Suprapubic skin (tissue), 4 donors: Measurements from ENCODE around the gene PDPN. TPM values are rescaled to one million over a fixed set of nuclear protein-coding genes. Genes with fewer than 3 reads are reported as not detected.
A peak's percentile ranks its signal among the peaks of the same experiment; 100 is the strongest.

Source experiments
- DNase-seq, 2 donors: peaks; one replicate each; pipeline ENCODE4 v3.0.0-alpha.2; 2019; ENCODE audit warnings: low spot score in 2 of 2
- H3K27ac ChIP-seq: fragments of 200-600 bp; sonication (generic); one replicate; pipeline ENCODE4 v1.5.1; 2019
- H3K27me3 ChIP-seq: fragments of 200-600 bp; sonication (generic); one replicate; pipeline ENCODE4 v1.5.1; 2019
- H3K36me3 ChIP-seq: fragments of 200-600 bp; sonication (generic); one replicate; pipeline ENCODE4 v1.5.1; 2019
- H3K4me1 ChIP-seq: fragments of 200-600 bp; sonication (generic); one replicate; pipeline ENCODE4 v1.5.1; 2019
- H3K4me3 ChIP-seq: fragments of 200-600 bp; sonication (generic); one replicate; pipeline ENCODE4 v1.5.1; 2019; ENCODE audit warnings: mild to moderate bottlenecking
- H3K9me3 ChIP-seq: fragments of 200-600 bp; sonication (generic); one replicate; pipeline ENCODE4 v1.5.1; 2019
- EP300 ChIP-seq: sonication (generic); formaldehyde crosslinking; IDR thresholded peaks from one replicate; pipeline ENCODE4 v1.6.1; 2017; ENCODE audit warnings: antibody characterized with exemption
- POLR2A ChIP-seq, 2 donors: fragments of 450-650 bp; IDR thresholded peaks; one replicate each; pipeline ENCODE4 v1.6.1; 2017; ENCODE audit warnings: antibody characterized with exemption in 2 of 2, mild to moderate bottlenecking in 2 of 2, moderate library complexity in 2 of 2
- POLR2AphosphoS5 ChIP-seq, 3 donors: sonication (generic); formaldehyde crosslinking; IDR thresholded peaks; one replicate each; pipeline ENCODE4 v1.6.1; 2017; ENCODE audit warnings: antibody characterized with exemption in 3 of 3
- WGBS: methylation state at CpG from one replicate; pipeline ENCODE4 v1.1.5; 2018; 5-methylcytosine and 5-hydroxymethylcytosine counted together
- total RNA-seq, 4 donors: library from RNA; depleted of rRNA; stranded (reverse); fragments of >200 nt; gene quantifications; one replicate each; pipeline ENCODE4 v1.1.0, GENCODE V29; 2016
- TF ChIP-seq, protein P1 (sequence below), 2 donors: fragments of 200-600 bp in 1 of 2; fragments of 450-650 bp in 1 of 2; sonication (generic) in 1 of 2; IDR thresholded peaks; one replicate each; pipeline ENCODE4 v1.5.1; 2016 to 2019; ENCODE audit warnings: antibody characterized with exemption in 2 of 2, mild to moderate bottlenecking in 1 of 2, moderate library complexity in 1 of 2

The PDPN gene
- total RNA-seq, 4 donors from 2014 or later = 21.4 to 46.6 (median 29.1) TPM

DNA sequence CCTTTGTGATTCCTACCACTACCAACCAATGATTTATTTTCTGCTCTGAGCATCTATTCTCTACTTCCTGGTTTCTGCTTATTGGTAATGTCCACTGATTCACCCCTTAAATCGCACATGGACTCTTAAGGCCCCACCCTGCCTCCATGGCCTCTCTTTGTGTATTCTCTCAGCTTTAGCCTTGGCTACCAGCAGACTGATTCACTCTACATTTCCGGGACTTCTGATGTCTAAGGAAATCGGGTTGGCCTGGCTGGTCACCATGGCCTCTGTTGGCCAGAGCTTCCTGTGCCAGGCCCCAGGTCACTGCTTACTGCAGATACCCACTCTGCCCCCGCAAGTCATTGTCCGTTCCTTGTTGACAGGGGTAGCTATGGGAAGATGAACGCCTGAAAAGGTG, 40.9 kb downstream of the PDPN start:
- Histone ChIP-seq H3K27ac (no peak overlapping the region), H3K27me3 (no peaks in the 10 kb centered on the region), H3K9me3 (no peaks in the 10 kb centered on the region), H3K36me3 (no peaks in the 10 kb centered on the region), H3K4me3 (no peak overlapping the region), H3K4me1 (peaks cover 12% of the 10 kb centered on the region)
- TF ChIP-seq, protein P1, sequence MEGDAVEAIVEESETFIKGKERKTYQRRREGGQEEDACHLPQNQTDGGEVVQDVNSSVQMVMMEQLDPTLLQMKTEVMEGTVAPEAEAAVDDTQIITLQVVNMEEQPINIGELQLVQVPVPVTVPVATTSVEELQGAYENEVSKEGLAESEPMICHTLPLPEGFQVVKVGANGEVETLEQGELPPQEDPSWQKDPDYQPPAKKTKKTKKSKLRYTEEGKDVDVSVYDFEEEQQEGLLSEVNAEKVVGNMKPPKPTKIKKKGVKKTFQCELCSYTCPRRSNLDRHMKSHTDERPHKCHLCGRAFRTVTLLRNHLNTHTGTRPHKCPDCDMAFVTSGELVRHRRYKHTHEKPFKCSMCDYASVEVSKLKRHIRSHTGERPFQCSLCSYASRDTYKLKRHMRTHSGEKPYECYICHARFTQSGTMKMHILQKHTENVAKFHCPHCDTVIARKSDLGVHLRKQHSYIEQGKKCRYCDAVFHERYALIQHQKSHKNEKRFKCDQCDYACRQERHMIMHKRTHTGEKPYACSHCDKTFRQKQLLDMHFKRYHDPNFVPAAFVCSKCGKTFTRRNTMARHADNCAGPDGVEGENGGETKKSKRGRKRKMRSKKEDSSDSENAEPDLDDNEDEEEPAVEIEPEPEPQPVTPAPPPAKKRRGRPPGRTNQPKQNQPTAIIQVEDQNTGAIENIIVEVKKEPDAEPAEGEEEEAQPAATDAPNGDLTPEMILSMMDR (IDR thresholded peaks at IDR 0.05) = no peak
- no peak for TF ChIP-seq POLR2AphosphoS5 (IDR thresholded peaks at IDR 0.05)
- no peak for TF ChIP-seq EP300
- no peak for TF ChIP-seq POLR2A (IDR thresholded peaks at IDR 0.05)
- peak in 1 of 2 donors; percentile 37 for DNase-seq
- WGBS = 97% methylated on average over 6 of the region's 6 CpGs

DNA sequence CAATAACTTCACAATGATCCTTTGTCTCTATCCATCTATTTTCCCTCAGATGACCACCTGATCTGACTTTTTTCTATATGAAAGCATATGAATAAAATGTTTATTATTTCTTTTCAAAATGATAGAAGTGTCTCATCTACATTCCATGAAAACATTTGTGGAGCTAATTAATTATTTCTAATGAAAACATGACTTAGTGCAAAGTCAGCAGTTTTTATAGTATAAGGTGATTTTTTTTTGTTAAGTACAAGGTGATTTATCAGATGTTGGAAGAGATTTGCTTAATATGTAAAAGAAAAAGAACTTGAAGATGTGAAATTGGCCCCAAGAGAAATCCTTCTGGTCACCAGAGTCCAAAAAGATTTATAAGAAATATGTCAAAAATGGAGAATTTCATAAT, 43.5 kb downstream of the PDPN start:
- Histone ChIP-seq H3K36me3 (no peaks in the 10 kb centered on the region), H3K4me3 (no peak overlapping the region), H3K4me1 (no peaks in the 10 kb centered on the region), H3K27ac (no peak overlapping the region), H3K27me3 (no peaks in the 10 kb centered on the region), H3K9me3 (no peaks in the 10 kb centered on the region)
- TF ChIP-seq POLR2AphosphoS5 (IDR thresholded peaks at IDR 0.05) (no peak), POLR2A (IDR thresholded peaks at IDR 0.05) (no peak)
- no peak for DNase-seq

- WGBS = 81% methylated on average over 3 of the region's 3 CpGs
- no peaks in the 10 kb centered on the region for H3K27me3 ChIP-seq
These were observed 44.6 kb downstream of the PDPN start for GRCh38 chr1:13628218-13628617.

GRCh38 chr1:13628711-13629110, 45.1 kb downstream of the PDPN start:
- H3K36me3 ChIP-seq = no peaks in the 10 kb centered on the region
- H3K4me3 ChIP-seq = no peak overlapping the region
- no peaks in the 10 kb centered on the region for H3K4me1 ChIP-seq
- no peaks in the 10 kb centered on the region for H3K9me3 ChIP-seq
- H3K27me3 ChIP-seq = no peaks in the 10 kb centered on the region
- TF ChIP-seq POLR2AphosphoS5 (IDR thresholded peaks at IDR 0.05) (no peak), EP300 (no peak), POLR2A (IDR thresholded peaks at IDR 0.05) (no peak)
- TF ChIP-seq, protein P1 (IDR thresholded peaks at IDR 0.05) = no peak
- DNase-seq = peak in 1 of 2 donors; percentile 7
- 85% methylated on average over 5 of the region's 5 CpGs for WGBS
- H3K27ac ChIP-seq = no peak overlapping the region

More at GRCh38 chr1:13628218-13628617, 44.6 kb downstream of the PDPN start:
- Histone ChIP-seq H3K4me3 (no peak overlapping the region), H3K27ac (no peak overlapping the region), H3K36me3 (no peaks in the 10 kb centered on the region), H3K9me3 (no peaks in the 10 kb centered on the region), H3K4me1 (no peaks in the 10 kb centered on the region)
- TF ChIP-seq EP300 = no peak
- TF ChIP-seq, protein P1 (IDR thresholded peaks at IDR 0.05) = no peak
- TF ChIP-seq POLR2A (IDR thresholded peaks at IDR 0.05) = no peak
- TF ChIP-seq POLR2AphosphoS5 (IDR thresholded peaks at IDR 0.05) = no peak
- DNase-seq = peak in 1 of 2 donors; percentile 11

DNA sequence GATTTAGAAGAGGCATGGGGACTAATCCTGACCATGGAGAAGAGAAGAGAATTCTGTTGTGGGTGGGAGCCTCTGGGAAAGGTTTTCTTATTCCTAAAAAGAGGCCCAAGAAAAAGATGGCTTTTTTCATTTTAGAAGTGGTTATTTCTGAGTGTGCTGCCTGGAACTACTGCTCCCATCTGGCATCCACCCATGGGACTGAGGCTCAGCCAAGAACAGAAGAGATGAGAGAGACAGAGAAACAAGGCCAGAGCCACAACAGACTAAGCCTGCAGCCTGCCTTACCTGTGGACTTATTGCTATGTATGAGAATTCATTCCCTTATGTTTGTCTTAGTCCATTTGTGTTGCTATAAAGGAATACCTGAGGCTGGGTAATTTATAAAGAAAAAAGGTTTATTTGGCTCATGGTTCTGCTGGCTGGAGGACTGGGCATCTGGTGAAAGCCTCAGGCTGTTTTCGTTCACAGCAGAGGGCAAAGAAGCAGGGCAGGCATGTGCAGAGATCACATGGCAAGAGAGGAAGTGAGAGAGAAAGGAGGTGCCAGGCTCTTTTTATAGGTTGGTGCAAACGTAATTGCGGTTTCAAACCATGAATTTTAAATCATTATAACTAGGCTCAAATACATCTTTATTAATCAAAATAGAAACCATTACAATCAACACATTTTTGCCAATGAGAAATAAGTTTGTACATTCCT, 58.8 kb downstream of the PDPN start:
- Histone ChIP-seq H3K4me1 (peaks cover 4% of the 10 kb centered on the region), H3K36me3 (no peaks in the 10 kb centered on the region), H3K27ac (no peak overlapping the region), H3K9me3 (no peaks in the 10 kb centered on the region), H3K4me3 (no peak overlapping the region), H3K27me3 (no peaks in the 10 kb centered on the region)
- peak in 1 of 2 donors; percentile 63 for DNase-seq
- no peak for TF ChIP-seq EP300
- TF ChIP-seq POLR2AphosphoS5 (IDR thresholded peaks at IDR 0.05) = no peak
- TF ChIP-seq, protein P1 (IDR thresholded peaks at IDR 0.05) = no peak
- no peak for TF ChIP-seq POLR2A (IDR thresholded peaks at IDR 0.05)
- 25% methylated on average over 3 of the region's 3 CpGs for WGBS
